CD4-positive, alpha-beta T cell treated with Interleukin-10 for 1 hour (primary cell): ENCODE measurements around the gene SHISA6.

Source experiments
- DNase-seq: peaks from one replicate; pipeline ENCODE4 v3.0.0-alpha.2; 2020

The SHISA6 gene

DNA sequence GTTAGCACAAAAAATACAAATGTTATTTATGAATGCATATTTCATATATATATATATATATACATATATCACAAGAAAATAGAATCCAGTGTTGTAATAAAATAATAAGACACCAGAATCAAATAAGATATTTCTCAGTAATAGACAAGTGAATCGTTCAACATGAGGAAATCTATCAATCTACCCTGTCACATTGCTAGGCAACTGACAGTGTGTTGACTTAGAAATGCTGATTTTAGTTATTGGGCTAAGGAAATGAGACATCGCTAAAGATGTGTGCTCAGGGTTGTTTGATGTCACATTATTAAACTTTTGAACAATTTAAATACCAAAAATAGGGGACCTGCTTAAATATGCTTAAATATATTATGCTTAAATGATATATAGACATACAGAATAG is 307.4 kb downstream of the SHISA6 start:
- no peak for DNase-seq

DNA sequence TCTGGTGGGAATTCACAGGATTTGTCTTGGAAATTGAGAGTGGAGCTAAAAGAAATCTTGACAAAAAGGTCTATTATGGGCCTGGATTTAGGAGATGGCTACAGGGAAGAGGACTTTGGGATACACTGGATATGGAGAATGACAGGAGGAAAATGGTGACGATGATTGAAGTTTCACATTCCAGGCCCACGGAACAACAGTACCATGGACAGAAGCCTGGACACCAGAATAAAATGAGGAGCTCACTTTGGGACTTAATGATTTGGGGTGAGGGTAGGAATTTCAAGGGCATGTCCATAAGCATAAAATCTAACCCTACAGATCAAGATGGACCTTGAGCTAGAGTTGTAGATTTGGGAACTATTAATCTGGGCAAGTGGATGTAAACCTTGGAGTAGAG is 309.4 kb downstream of the SHISA6 start:
- DNase-seq: no peak

DNA sequence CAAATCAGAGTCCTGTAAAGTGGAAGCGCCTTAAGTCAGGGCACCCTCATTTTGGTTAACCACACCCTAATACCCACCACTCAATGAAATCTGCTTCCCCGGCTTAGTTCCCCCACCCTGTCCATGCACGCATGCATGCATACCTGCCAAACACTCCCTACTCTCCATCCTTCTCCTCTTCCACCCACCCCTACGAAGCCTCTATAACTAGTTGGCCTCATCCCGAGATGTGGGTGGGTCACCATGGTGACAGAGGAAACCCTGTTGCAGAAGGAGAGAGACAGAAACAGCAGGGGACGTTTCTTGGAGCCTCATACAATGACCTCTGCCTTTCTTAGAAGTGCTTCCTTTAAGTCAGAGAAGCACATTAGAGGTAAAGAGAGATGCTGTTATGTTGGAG is 310.4 kb downstream of the SHISA6 start:
- no peak for DNase-seq

DNA sequence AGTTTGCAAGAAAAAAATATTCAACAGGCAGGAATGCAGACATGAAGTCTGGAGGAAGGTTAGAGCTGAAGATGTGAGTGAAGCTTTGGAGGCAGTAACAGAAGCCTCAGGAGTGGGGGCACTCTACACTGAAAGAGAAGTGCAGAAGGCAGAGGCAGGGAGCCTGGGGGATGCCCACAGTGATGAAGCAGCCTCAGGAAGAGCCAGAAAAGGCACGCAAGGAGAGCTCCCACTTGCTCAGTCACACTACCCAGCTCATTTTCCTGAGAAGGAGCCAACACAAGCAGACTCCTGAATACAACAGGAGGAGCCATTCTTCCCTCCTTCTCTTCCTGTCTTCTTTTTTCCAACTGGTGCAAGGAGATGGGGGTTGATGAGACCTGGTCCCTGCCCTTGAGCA is 312.1 kb downstream of the SHISA6 start:
- DNase-seq: no peak

DNA sequence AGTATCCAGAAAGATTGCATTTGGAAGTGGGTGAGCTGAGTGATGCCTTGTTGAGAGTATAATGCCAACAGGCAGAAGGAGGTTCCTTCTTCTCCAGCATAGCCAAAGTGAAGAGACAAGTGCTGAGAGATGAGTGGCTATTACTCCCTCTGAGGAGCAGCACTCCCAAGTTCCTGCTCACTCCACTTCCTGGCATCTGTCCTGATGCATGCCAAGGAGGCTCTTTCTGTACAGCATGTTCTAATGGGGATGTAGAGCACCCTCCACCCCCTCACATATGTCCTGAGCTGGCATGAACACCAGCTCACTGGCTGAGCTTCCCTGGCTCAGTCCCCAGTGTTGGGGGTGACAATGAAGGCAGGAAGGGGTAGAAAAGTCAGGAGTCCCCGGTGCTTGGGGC is 313.0 kb downstream of the SHISA6 start:
- DNase-seq: no peak

DNA sequence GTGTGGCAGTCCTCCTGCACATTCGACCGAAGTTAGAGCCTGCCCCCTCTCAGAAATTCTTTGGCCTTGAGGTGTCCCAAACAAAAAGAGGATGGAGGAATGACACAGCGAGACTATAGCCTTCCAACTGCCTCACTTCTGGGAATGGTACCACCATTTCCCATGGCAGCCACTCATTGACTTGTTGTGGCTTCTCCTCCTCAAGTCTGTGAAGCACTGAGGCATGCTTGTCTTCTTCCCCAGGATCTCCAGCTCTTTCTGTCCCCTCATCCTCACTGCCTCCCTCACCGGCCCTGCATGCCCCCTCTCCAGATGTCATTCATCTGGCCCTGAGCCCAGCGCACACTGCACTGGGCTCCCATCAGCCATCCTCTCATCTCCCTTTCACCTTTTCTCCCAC is 313.5 kb downstream of the SHISA6 start:
- DNase-seq: no peak

DNA sequence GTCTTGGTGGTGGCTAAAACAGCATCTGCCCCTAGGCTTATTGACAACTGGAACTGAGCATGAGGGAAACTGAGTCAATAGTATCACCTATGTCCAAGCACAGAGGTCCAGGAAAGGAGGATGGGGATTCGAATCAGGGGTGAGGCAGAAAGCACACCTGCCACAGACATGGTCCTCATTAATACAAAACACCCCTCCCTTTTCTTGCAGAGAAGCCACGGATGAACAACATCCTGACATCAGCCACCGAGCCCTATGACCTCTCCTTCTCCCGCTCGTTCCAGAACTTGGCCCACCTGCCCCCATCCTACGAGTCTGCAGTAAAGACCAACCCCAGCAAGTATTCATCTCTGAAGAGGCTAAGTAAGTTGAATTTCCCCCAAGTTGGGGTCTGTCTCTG is 314.5 kb downstream of the SHISA6 start:
- no peak for DNase-seq

DNA sequence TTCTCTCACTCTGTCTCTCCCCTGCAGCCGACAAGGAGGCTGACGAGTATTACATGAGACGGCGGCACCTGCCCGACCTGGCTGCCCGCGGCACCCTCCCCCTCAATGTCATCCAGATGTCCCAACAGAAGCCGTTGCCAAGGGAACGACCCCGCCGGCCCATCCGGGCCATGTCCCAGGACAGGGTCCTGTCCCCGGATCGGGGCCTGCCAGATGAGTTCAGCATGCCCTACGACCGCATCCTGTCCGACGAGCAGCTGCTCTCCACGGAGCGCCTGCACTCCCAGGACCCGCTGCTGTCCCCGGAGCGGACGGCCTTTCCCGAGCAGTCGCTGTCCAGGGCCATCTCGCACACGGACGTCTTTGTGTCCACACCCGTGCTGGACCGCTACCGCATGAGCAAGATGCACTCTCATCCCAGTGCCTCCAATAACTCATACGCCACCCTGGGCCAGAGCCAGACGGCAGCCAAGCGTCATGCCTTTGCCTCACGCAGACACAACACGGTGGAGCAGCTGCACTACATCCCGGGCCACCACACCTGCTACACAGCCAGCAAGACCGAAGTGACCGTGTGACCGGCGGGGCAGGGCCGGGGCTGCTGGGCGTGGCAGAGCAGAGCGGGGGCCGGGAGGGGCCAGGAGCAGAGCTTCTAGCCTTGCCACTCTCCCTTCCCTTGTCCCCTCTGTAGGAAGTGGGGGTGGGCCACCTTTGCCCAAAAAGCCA is 316.9 kb downstream of the SHISA6 start:
- no peak for DNase-seq

DNA sequence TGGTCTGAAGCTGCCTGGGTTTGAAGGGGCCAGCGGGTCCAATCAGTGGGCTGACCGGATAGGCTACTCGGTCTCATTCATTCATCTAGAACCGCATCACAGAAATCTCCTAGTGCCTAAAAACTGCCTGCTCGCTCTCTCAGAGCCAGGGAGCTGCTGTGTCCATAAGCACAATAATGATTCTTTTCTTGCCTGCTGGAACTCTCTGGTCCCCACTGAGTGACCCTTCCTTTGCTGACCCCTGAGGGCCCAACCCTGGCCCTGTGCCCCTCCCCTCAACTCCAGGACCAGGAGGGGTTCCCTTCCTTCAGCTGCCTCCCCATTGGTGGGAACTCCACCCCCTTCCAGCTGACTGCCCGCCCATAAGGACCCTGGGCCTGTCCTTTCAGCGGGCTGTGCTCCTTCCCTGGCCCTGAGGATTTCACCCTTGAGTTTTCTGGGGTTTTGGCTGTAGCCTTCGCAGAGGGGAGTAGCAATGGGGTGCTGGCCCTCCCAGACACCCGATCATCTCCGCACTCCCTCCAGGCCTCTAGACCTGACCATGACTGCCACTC is 317.7 kb downstream of the SHISA6 start:
- DNase-seq: no peak

DNA sequence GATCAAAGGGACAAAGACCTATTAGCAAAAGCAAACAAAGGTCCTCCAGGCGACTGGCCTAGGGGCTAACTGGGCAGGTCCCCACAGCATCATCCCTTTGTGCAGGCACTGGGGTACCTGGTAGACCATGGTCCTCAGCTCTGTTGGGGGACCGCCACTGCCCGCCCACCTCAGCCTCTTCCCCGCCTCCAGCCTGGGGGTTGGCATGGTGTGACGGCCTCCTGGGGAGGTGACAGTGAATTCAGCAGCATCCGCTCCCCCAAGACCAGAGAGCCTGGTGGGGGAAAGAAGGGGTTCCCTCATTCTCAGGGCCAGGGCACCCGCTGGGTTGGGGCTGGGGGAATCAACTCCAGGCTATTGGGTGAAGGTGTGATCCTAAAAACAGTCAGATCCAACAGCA is 318.6 kb downstream of the SHISA6 start:
- no peak for DNase-seq

DNA sequence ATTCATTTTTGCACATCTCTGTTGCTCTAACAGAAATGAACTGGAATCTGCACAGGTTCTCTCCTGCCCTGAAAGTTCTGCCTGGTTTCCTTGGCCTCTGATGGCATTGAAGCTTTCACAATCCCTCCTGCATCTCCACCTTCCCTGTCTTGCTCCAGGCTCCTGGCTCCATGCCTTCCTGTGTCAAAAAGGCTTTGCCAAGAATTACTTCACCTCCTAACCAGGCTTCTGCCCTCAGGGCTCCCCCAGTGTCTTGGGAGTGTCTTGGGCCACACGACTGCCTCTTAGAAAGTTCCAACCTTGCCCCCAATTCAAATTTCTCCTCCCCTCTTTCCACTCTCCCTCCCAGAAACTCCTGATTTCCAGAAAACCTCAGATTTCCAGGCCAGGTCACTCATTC is 320.3 kb downstream of the SHISA6 start:
- no peak for DNase-seq

DNA sequence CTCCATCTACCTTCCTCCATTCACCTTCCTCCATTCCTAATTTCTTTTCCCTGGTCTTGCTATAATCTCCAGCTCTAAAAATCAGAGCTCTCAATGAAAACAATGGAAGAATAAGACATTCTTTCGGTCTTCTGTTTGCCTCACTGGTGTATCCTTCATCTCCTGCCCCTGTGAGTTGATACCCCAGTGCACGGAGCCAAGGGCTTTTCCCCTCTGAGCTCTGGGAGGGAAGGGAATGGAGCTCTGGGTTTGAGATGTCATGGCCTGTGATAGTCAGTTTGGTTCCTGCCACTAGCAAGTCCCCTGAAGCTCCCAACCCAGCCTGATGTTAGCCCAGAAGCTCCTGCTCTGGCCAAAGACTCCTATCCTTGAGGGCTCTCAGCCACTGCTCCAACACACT is 320.7 kb downstream of the SHISA6 start:
- DNase-seq: no peak

DNA sequence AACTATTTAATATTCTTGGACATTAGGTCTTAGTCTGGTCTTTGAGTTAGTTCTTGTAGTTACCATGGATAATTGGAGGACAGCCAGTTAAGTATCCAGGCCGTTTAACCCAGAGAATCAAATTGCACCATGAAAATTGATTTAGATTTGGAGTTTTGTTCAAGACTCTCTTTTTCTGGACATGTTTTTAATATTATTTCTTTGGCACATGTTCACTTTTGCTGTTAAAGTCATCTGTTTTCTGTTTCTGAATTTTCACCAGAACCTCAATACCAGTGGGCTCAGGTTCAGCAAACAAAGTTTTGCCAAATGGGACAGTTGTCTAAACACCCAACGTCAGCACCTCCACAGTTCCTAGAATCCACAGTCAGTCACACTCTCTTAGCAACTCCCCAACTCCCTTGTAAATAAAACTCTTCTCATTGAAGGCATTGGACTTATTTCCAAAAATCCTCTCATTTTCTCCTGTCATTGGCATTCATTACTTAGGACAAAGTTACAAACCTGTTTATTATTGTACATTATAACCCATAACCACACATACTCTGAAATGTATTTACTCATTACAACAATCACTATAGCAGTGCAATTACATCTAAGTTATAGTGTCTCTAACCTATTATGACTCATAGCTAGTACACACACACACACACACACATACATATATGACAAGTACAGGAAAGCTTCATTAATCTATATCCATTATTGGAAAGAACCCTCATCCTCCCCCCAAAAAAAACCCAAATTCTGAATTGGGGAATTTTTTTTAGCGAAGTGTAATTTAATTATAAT is 323.8 kb downstream of the SHISA6 start:
- DNase-seq: no peak

DNA sequence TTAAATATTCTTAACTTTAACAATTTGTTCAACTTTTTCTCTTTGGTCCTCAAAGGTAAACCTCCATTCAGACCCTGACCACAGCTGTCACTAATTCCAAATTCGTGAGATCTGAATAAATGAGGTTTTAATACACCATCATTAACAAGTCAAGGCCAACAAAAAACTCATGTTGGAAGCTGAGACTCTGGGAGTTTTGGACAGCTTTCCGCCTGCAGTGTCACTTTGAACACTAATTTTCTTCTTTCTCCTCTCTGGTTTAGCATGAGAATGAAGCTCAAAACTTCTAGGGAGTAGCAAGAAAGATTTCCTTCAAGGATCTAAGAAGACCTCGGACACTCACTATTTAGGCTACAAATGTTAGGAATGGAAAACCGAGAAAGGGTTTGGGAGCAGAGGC is 324.6 kb downstream of the SHISA6 start:
- DNase-seq: no peak

DNA sequence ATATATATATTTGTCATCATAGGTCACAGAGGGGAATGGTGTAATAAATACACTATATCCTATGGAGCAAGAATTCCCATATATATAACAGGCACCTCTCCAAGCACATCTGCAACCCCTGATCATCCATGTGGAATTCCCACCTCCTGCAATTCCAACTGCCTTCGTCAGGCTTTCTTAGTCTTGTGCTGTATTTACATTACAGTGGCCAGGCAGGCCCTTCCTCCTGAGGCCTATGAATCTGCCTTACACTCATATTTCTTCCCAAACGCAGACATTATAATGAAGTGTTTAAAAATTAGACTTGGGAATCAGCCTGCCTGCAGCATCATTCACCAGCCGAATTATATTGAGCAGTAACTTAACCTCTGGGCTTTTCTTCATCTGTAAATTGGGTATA is 338.0 kb downstream of the SHISA6 start:
- no peak for DNase-seq

DNA sequence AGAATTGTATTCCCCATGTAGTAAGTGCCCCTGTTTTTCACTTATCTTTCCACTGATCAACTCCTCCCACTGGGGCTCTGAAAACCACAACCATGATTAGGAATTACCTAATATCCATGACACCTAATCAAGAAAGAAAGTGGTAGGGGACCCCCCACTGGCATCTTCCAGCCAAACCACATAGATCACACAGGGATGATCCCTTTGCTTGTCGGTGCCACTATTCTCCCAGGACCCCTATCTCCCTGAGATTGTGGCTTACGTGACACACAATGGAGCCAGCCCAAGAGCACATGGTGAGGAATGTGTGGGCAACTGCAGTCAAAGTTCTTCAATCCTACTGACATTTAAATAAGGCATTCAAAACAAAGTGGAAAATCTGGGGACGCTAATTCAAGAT is 339.7 kb downstream of the SHISA6 start:
- no peak for DNase-seq

DNA sequence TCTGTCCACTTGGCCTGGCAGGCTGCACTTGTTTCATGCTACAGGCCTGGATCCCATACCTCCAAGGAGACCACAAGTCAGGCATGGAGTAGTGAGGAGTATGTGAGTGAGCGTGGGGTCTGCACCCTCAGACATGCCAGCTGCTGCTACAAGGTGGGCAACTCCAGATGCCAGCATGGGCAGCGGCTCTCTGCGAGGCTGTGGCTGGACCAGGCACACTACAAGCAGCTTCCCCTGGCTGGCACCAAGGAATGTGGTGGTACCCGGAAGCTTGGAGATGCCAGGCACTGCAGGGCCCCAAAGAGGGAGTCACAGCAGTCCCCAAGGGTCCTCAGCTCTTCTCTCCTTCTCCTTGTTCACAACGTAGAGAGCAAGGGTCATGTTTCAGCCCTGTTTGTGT is 341.2 kb downstream of the SHISA6 start:
- DNase-seq: no peak

DNA sequence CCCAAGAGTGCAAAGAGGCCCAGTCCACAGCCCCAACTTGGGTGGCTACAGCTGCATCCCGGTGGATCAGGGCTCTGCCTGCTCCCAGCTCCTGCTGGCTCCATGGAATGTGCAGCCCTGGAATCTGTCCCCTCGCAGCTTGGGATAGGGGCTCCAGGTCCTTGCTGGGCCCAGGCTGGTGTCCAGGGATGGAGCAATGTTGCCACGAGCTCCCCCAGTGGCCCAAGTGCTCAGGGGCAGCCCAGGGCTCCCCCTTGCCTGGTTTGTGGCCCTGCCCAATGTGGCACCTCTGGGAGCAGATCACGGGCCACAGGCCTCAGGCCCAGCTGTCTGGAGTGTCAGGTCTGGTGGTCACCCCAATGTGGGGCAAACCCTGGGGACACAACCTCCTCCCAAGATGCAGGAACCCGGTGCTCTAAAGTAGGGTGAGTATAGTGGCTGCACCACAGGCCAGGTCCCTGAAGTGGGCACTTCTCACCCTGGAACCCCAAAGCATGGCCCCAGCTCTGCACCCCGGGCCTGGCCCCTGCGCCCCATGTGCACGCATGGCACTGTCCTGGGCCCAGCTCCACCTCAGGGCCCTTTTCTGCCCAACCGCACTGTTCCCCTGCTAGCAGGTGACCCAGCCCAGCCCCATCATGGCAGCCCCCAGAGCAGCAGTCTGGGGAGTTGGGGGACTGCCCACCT is 342.4 kb downstream of the SHISA6 start:
- DNase-seq: no peak

DNA sequence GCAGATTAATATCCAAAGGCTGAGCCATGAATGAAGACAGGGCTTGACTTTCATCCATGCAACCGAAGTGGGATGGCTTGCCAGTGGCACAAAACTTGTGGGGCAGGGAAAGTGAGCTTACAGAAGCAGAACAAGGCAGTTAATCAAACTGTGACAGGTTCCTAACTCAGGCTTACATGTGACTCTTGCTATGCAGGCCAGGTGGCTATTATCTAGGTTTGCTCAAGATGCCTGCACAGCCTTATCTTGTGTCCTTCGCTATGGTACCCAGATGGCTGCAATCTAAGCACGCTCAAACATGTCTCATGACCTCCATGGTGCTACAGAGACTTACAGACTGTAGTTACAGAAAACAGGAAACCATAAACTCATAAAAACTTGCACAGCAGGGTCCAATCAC is 348.7 kb downstream of the SHISA6 start:
- DNase-seq: no peak

DNA sequence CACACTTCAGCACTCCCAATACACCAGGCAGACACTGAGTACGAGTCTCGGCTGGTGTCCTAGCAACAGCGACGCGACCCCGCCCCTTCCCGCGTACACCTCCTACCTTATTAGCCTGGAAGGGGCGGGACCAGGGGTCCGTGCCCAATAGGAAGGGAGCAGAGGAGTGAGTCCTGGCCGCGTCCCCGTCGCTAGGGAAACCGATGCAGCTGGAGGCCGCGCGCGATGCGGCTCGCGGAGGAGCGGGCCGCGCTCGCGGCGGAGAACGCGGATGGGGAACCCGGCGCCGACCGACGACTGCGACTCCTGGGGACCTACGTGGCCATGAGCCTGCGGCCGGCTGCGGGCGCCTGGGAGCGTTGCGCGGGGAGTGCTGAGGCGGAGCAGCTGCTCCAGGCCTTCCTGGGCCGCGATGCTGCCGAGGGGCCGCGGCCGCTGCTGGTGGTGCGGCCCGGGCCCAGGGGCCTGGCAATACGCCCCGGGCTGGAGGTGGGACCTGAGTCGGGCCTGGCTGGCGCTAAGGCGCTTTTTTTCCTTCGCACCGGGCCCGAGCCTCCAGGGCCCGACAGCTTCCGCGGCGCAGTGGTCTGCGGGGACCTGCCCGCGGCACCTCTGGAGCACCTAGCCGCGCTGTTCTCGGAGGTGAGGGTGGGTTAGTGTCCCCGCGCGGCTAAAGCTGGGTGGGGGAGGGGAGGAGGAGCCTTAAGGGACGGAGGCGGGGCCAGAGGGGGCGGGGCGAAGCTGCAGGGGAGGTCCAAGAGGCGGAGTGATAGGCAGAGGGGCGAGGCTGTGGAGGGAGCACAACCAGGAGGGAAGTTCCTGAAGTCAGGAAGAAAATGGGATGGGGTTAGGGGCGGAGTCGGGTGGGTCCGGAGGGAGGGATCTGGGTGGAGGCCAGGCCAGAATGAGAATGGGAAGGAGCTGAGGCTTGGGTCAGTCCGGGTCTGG is 357.5 kb downstream of the SHISA6 start, which contains the start of gene DNAH9:
Gene DNAH9 (plus strand): TSS at position 197 of the 948 bp plus-strand sequence. CDS start 29 bp downstream, at position 226.
- DNase-seq: peak; percentile 1

DNA sequence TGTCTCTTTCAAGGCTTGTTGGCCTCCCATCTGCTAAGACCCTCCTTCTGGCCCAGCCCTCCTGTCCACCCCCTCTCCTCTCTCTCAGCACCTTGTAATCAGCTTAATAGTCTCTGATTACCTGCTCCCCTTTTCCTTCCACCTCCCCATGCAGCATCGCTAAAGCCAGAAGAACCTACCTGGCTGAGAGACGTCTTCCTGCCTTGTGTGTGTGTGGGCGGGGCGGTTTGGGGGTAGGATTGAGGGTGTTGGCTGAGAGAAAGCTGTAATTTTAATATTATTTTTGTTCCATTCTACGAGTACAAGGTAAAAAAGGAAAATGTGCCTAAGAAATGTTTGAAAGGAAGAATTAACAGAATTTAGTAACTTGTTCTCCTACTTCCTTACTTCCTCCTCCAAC is 360.6 kb downstream of the SHISA6 start:
- DNase-seq: no peak

DNA sequence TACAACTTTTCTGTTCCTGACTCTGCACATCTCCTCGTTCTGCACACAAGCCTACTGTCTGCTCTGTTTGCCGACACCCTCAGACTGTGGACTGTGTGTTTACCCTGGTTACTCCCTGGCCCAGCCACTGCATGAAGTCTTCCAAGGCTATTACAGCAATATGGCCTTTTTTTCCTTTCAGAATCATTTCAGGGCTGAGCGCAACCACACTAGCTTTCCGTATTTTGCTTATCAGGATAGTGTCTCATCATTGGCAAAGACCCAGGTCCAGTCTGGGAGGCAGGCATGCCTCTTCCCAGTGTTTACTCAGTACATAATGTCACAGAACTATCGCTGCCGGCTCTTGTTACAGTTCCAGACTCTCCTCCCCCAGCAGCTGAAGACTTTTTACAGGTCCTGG is 367.4 kb downstream of the SHISA6 start:
- DNase-seq: no peak
